GM12878 (cell line): ENCODE measurements around the gene AP2S1. TPM values are rescaled to one million over a fixed set of nuclear protein-coding genes. Genes with fewer than 3 reads are reported as not detected.
A peak's percentile ranks its signal among the peaks of the same experiment; 100 is the strongest.

Experiments
- BCLAF1 ChIP-seq: fragments of 450-650 bp; IDR thresholded peaks from 2 replicates; pipeline ENCODE4 v1.6.1; 2017; ENCODE audit warnings: antibody characterized with exemption, mild to moderate bottlenecking, moderate library complexity
- CHD4 ChIP-seq: fragments of 200-600 bp; sonication (generic); IDR thresholded peaks from 2 replicates; pipeline ENCODE4 v1.6.1; 2016; ENCODE audit warnings: mild to moderate bottlenecking
- FOXM1 ChIP-seq: IDR thresholded peaks from 2 replicates; pipeline ENCODE4 v1.6.1; 2012; ENCODE audit warnings: low read depth, mild to moderate bottlenecking, inconsistent platforms, low read length, moderate library complexity
- HCFC1 ChIP-seq: fragments of 150-350 bp; IDR thresholded peaks from 2 replicates; pipeline ENCODE4 v1.6.1; 2014; ENCODE audit warnings: low read length
- HSF1 ChIP-seq: fragments of 150-350 bp; IDR thresholded peaks from 2 replicates; pipeline ENCODE4 v1.6.1; 2014; ENCODE audit warnings: mild to moderate bottlenecking, low read depth, low read length
- KDM1A ChIP-seq: fragments of 200-600 bp; sonication (generic); IDR thresholded peaks from 2 replicates; pipeline ENCODE4 v1.6.1; 2016; ENCODE audit warnings: borderline replicate concordance
- MEF2A ChIP-seq: IDR thresholded peaks from 2 replicates; pipeline ENCODE4 v1.6.1; 2011; ENCODE audit warnings: low read depth, mild to moderate bottlenecking, low read length, moderate library complexity; ENCODE audit not compliant: insufficient read depth
- NBN ChIP-seq: fragments of 450-650 bp; IDR thresholded peaks from 2 replicates; pipeline ENCODE4 v1.6.1; 2016
- NFYA ChIP-seq: IDR thresholded peaks from 2 replicates; pipeline ENCODE4 v1.6.1; 2011; ENCODE audit warnings: low read depth, mild to moderate bottlenecking, low read length, improper control_type of control experiment, borderline replicate concordance
- NKRF ChIP-seq: fragments of 450-650 bp; conservative IDR thresholded peaks from 2 replicates; pipeline ENCODE4 v1.6.1; 2017; ENCODE audit warnings: mild to moderate bottlenecking, moderate library complexity
- RELB ChIP-seq: fragments of 450-650 bp; IDR thresholded peaks from 2 replicates; pipeline ENCODE4 v1.6.1; 2017; ENCODE audit warnings: low read depth, mild to moderate bottlenecking, moderate library complexity
- SKIL ChIP-seq: fragments of 450-650 bp; IDR thresholded peaks from 2 replicates; pipeline ENCODE4 v1.6.1; 2017; ENCODE audit warnings: mild to moderate bottlenecking, low read depth, inconsistent platforms; ENCODE audit not compliant: poor library complexity, severe bottlenecking
- SMC3 ChIP-seq: IDR thresholded peaks from 2 replicates; pipeline ENCODE4 v1.6.1; 2011; ENCODE audit warnings: low read length, improper control_type of control experiment, borderline replicate concordance
- SREBF2 ChIP-seq: IDR thresholded peaks from 2 replicates; pipeline ENCODE4 v1.6.1; 2012; ENCODE audit warnings: mild to moderate bottlenecking, low read length
- TARDBP ChIP-seq: IDR thresholded peaks from 2 replicates; pipeline ENCODE4 v1.6.1; 2016; ENCODE audit warnings: borderline replicate concordance
- YY1 ChIP-seq: IDR thresholded peaks from 2 replicates; pipeline ENCODE4 v1.6.1; 2011; ENCODE audit warnings: low read depth, mild to moderate bottlenecking, low read length
- polyA plus RNA-seq, 11 experiments: library from polyadenylated mRNA; depleted of rRNA in 4 of 11; unstranded in 6 of 11; stranded (reverse) in 5 of 11; fragments of >200 nt; fragmentation: Nextera tagmentation in 4 of 11; fragmentation: Illumina TruSeq in 1 of 11; extraction: Ambion mirVana in 4 of 11; extraction: Trizol in 1 of 11; gene quantifications; 1 replicate in 1 of 11; 2 replicates in 10 of 11; pipeline versions ENCODE4 v1.2.1 to v1.2.3, GENCODE V29; 2011 to 2016; ENCODE audit warnings: inconsistent platforms in 2 of 11, missing spikeins in 2 of 11, low read depth in 1 of 11
- total RNA-seq, 4 experiments: library from RNA; depleted of rRNA in 3 of 4; stranded (reverse); fragments of >200 nt in 3 of 4; fragmentation: Illumina TruSeq in 1 of 4; extraction: Trizol in 1 of 4; gene quantifications; 2 replicates each; pipeline versions ENCODE4 v1.2.1 to v1.2.3, GENCODE V29; 2013 to 2021

AP2S1 gene
- total and polyA plus RNA-seq, 10 of the 15 experiments (the other 5 are each of a cell fraction or from before 2014, with no cell fraction given) = 10.8 to 239 (median 104) TPM

GRCh38 chr19:46850228-46851203, at the start of gene AP2S1 (continued):
- no peak for TF ChIP-seq KDM1A
- peak; percentile 52; the same call in 1 of the 2 replicates for TF ChIP-seq NBN
- 0 out of 2 replicates have a peak, but pooled peaks have one; percentile 1 for TF ChIP-seq SMC3
- 0 out of 2 replicates have a peak, but pooled peaks have one; percentile 25 for TF ChIP-seq FOXM1
- TF ChIP-seq TARDBP = peak; percentile 99
- TF ChIP-seq RELB = peak; percentile 35; the same call in 1 of the 2 replicates
- TF ChIP-seq YY1 = peak; percentile 85
- TF ChIP-seq HSF1 = peak; percentile 70; the same call in 1 of the 2 replicates
- peak; percentile 89 for TF ChIP-seq NKRF
- no peak for TF ChIP-seq BCLAF1
- TF ChIP-seq CHD4 = no peak
- TF ChIP-seq HCFC1 = peak; percentile 100
- TF ChIP-seq SREBF2 = no peak
- no peak for TF ChIP-seq NFYA
- TF ChIP-seq MEF2A = peak; percentile 73
- peak; percentile 64 for TF ChIP-seq SKIL
